Left forelimb (tissue), 1 donor: Measurements from ENCODE around the gene DNLZ.
A peak's percentile ranks its signal among the peaks of the same experiment; 100 is the strongest.
"Not testable (repeated sequence)": the region's sequence is repeated elsewhere in the genome, so short reads cannot be mapped to it uniquely, and the experiment has no call there.

Source experiments
- DNase-seq: peaks from one replicate; pipeline ENCODE4 v3.0.0-alpha.2; 2018; ENCODE audit warnings: low spot score

Gene DNLZ

GRCh38 chr9:136363106-136363948, at the start of gene DNLZ:
Gene DNLZ (minus strand): TSS chr9:136363744. CDS start chr9:136363714, 30 bp downstream.
- DNase-seq: peak; percentile 95

GRCh38 chr9:136412962-136413361, 49.4 kb upstream of the DNLZ start:
- no peak for DNase-seq

GRCh38 chr9:136411378-136411777, 47.8 kb upstream of the DNLZ start:
- no peak for DNase-seq

- peak; percentile 96 for DNase-seq
These were observed 47.1 kb upstream of the DNLZ start, which contains the start of the genes ENTR1 and PMPCA for GRCh38 chr9:136410500-136411287. Gene ENTR1 (minus strand): TSS chr9:136410614. CDS start chr9:136410397, 217 bp downstream. Gene PMPCA (plus strand): TSS chr9:136410658. CDS start chr9:136410669, 11 bp downstream.

GRCh38 chr9:136409557-136410455, 46.3 kb upstream of the DNLZ start:
- DNase-seq: no peak

GRCh38 chr9:136407911-136408310, 44.4 kb upstream of the DNLZ start:
- DNase-seq: no peak

- not testable (repeated sequence) for DNase-seq
These were observed 43.5 kb upstream of the DNLZ start for GRCh38 chr9:136407061-136407460.

GRCh38 chr9:136405904-136406303, 42.4 kb upstream of the DNLZ start:
- not testable (repeated sequence) for DNase-seq

- no peak for DNase-seq
These were observed 41.9 kb upstream of the DNLZ start for GRCh38 chr9:136405481-136405880.

- DNase-seq: no peak
These were observed 41.2 kb upstream of the DNLZ start for GRCh38 chr9:136404801-136405136.

GRCh38 chr9:136403915-136404800, 40.6 kb upstream of the DNLZ start:
- no peak for DNase-seq

- no peak for DNase-seq
These were observed 40.0 kb upstream of the DNLZ start for GRCh38 chr9:136403538-136403914.

- no peak for DNase-seq
These were observed 38.5 kb upstream of the DNLZ start for GRCh38 chr9:136402067-136402466.

- no peak for DNase-seq
These were observed 37.8 kb upstream of the DNLZ start for GRCh38 chr9:136401173-136401922.

GRCh38 chr9:136400038-136400834, 36.7 kb upstream of the DNLZ start, which contains the start of gene SNAPC4:
Gene SNAPC4 (minus strand): TSS chr9:136400170. CDS start chr9:136398428, 1,742 bp downstream.
- DNase-seq: peak; percentile 92

- DNase-seq: no peak
These were observed 35.9 kb upstream of the DNLZ start for GRCh38 chr9:136399176-136400037.

- no peak for DNase-seq
These were observed 34.7 kb upstream of the DNLZ start for GRCh38 chr9:136398286-136398685.

- DNase-seq: no peak
These were observed 34.1 kb upstream of the DNLZ start for GRCh38 chr9:136397643-136398042.
